SK-N-SH (cell line): ENCODE data around the gene RIPK4.

Experiments used
- CTCF ChIP-seq: fragments of 200-600 bp; sonication (generic); IDR thresholded peaks from 2 replicates; pipeline ENCODE4 v1.6.1; 2017; ENCODE audit warnings: antibody characterized with exemption, mild to moderate bottlenecking, moderate library complexity
- ELF1 ChIP-seq: IDR thresholded peaks from 2 replicates; pipeline ENCODE4 v1.4.0; 2012
- EP300 ChIP-seq, 2 experiments: IDR thresholded peaks; 2 replicates each; pipeline versions ENCODE4 v1.4.0 to v1.6.1; 2012; ENCODE audit warnings: borderline replicate concordance in 1 of 2, low read depth in 1 of 2, low read length in 1 of 2
- JUND ChIP-seq: IDR thresholded peaks from 2 replicates; pipeline ENCODE4 v1.4.0; 2012
- MAX ChIP-seq: IDR thresholded peaks from 2 replicates; pipeline ENCODE4 v1.4.0; 2012; ENCODE audit warnings: low read depth
- POLR2AphosphoS5 ChIP-seq: IDR thresholded peaks from 2 replicates; pipeline ENCODE4 v1.6.1; 2012; ENCODE audit warnings: low read depth, low read length
- RFX5 ChIP-seq: IDR thresholded peaks from 2 replicates; pipeline ENCODE4 v1.6.1; 2012; ENCODE audit warnings: mild to moderate bottlenecking, improper control_type of control experiment, low read length
- SIN3A ChIP-seq: IDR thresholded peaks from 2 replicates; pipeline ENCODE4 v1.6.1; 2012; ENCODE audit warnings: low read depth, mild to moderate bottlenecking, low read length, moderate library complexity, borderline replicate concordance
- USF1 ChIP-seq: IDR thresholded peaks from 2 replicates; pipeline ENCODE4 v1.4.0; 2012; ENCODE audit warnings: low read depth, borderline replicate concordance
- YY1 ChIP-seq: IDR thresholded peaks from 2 replicates; pipeline ENCODE4 v1.4.0; 2012; ENCODE audit warnings: low read depth, mild to moderate bottlenecking

- TF ChIP-seq CTCF: no peak
- no peak for TF ChIP-seq USF1
- TF ChIP-seq EP300 (IDR thresholded peaks at IDR 0.05; ENCODE audit: borderline replicate concordance in 1 of 2, low read depth in 1 of 2, low read length in 1 of 2): no peak
- TF ChIP-seq RFX5: no peak
- TF ChIP-seq YY1: no peak
- no peak for TF ChIP-seq MAX
- TF ChIP-seq JUND: no peak
- TF ChIP-seq ELF1: no peak
- no peak for TF ChIP-seq SIN3A
- TF ChIP-seq POLR2AphosphoS5: no peak
Measured at GRCh38 chr21:41729701-41730366, 37.0 kb downstream of the RIPK4 start.
